Measurements from ENCODE around the gene AFMID.

DNA sequence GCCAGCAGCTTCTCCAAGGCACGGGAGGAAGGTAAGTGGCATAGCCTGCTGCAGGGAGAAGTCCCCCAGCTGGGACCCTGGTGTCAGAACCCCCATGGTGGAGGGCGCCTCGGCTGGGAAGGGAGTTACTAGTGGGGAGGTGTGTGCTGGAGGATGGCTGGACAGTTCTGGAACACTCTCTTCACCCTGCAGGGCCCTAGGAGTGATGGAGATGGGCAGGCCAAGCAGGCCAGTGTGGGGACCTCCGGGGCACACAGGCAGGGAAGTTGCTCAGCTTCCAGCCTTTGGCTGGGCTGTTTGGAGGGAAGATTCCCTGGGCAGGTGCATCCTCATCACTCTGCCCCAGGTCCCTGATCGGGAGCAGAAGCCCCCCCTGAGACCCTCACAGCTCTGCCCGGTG lies 40.3 kb upstream of the AFMID start:
- TF ChIP-seq, protein P1, sequence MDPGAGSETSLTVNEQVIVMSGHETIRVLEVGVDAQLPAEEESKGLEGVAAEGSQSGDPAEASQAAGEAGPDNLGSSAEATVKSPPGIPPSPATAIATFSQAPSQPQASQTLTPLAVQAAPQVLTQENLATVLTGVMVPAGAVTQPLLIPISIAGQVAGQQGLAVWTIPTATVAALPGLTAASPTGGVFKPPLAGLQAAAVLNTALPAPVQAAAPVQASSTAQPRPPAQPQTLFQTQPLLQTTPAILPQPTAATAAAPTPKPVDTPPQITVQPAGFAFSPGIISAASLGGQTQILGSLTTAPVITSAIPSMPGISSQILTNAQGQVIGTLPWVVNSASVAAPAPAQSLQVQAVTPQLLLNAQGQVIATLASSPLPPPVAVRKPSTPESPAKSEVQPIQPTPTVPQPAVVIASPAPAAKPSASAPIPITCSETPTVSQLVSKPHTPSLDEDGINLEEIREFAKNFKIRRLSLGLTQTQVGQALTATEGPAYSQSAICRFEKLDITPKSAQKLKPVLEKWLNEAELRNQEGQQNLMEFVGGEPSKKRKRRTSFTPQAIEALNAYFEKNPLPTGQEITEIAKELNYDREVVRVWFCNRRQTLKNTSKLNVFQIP (CRISPR knock-in tag; IDR thresholded peaks at IDR 0.05; ENCODE audit: borderline replicate concordance, low read depth) = no peak
- TF ChIP-seq ARNTL (CRISPR knock-in tag; IDR thresholded peaks at IDR 0.05; ENCODE audit: borderline replicate concordance, low read depth) (no peak), ZFP30 (CRISPR knock-in tag; IDR thresholded peaks at IDR 0.05) (no peak)
- TF ChIP-seq, protein P2, sequence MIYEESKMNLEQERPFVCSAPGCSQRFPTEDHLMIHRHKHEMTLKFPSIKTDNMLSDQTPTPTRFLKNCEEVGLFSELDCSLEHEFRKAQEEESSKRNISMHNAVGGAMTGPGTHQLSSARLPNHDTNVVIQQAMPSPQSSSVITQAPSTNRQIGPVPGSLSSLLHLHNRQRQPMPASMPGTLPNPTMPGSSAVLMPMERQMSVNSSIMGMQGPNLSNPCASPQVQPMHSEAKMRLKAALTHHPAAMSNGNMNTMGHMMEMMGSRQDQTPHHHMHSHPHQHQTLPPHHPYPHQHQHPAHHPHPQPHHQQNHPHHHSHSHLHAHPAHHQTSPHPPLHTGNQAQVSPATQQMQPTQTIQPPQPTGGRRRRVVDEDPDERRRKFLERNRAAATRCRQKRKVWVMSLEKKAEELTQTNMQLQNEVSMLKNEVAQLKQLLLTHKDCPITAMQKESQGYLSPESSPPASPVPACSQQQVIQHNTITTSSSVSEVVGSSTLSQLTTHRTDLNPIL (CRISPR knock-in tag; IDR thresholded peaks at IDR 0.05; ENCODE audit: low read depth) = no peak

All from SK-N-SH treated with all-trans-retinoic acid at 6 μM for 48 hours (cell line).